GM18909 (cell line): Measurements from ENCODE around the gene SRD5A2.

Experiments
- ATAC-seq: cut with Tn5 transposase; IDR thresholded peaks from one replicate; pipeline ENCODE4 v1.9.1; 2021; ENCODE audit warnings: mild to moderate bottlenecking; ENCODE audit not compliant: unreplicated experiment, poor library complexity

The SRD5A2 gene

GRCh38 chr2:31580321-31581117 lies at the start of gene SRD5A2:
SRD5A2 (minus strand) TSS chr2:31580938; CDS start chr2:31580900, 38 bp downstream.
- no peak for ATAC-seq

- ATAC-seq: no peak
These were observed 25.8 kb upstream of the SRD5A2 start for GRCh38 chr2:31606509-31606908.

- no peak for ATAC-seq
These were observed 18.0 kb upstream of the SRD5A2 start for GRCh38 chr2:31598694-31599093.

DNA sequence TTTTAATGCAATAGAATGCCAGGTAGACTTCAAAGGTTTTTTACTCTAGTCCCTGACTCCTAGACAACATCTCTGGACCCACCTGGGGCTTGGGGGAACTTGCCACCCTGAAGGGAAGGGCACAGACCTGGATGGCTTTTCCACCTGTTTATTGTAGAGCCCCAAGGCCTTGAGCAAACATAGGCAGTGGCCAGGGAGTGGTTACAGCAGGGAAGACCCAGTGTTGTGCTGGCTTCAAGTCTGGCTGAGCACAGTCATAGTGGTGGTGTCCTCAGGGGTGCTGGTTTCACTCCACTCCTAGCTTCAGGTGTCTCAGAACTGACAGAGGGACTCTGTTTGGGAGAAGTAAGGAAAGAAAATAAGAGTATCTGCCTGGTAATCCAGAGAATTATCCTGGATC lies 5.5 kb upstream of the SRD5A2 start:
- no peak for ATAC-seq

- ATAC-seq: no peak
These were observed 522 bp upstream of the SRD5A2 start for GRCh38 chr2:31581124-31581795.

DNA sequence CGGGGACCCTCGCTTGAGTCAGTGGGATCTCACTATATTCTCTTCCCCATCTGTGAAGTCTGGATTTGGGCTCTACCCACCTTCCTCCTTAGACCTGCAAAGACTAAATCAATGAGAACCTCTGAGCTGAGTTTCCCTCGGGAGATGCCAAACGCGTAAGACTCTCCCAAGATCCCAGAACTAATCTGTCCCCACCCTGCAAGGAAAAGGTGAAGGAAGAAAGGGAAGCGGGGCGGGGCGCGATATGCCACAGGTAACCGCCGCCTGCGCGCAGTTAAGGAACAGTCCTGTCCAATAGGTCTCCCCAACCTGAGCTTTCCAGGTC lies 780 bp downstream of the SRD5A2 start:
- ATAC-seq: no peak

GRCh38 chr2:31578316-31578715 lies 2.4 kb downstream of the SRD5A2 start:
- ATAC-seq: no peak

DNA sequence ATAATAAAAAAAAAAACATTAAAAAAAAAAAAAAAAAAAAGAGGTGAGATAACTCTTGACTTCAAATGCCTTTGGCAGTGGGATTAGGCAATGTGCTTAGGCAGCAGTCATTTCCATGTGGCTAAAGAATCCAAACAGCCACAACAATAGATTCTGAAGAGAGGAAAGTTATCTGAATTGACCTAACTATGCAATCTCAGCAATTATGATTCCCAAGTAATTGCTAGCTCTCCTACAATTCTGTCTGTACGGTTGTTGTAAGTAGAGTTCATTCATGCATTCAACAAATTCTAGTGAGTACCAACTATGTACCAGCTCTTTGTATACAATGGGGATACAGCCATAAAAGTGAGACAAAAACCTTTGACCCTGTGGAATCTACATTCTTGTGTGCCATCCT lies 3.6 kb downstream of the SRD5A2 start:
- ATAC-seq: no peak

GRCh38 chr2:31568585-31569201 lies 12.0 kb downstream of the SRD5A2 start:
- no peak for ATAC-seq

DNA sequence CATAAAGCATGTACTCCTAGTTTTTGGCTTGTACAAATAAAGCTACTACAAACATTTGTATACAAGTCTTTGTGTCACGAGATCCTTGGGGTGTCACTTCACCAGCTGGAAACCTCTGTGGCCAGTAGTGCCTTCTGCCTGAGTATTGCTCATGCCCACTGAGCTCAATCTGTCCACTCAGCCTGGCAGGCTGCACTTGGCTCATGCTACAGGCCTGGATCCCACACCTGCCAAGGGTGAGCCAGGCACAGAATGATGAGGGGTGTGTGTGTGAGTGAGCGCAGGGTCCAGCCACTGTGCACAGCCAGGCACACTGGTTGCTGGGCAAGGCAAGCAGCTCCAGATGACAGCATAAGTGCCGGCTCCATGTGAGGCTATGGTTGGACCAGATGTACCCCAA lies 13.1 kb downstream of the SRD5A2 start:
- no peak for ATAC-seq

- no peak for ATAC-seq
These were observed 17.4 kb downstream of the SRD5A2 start for GRCh38 chr2:31563273-31563839.

DNA sequence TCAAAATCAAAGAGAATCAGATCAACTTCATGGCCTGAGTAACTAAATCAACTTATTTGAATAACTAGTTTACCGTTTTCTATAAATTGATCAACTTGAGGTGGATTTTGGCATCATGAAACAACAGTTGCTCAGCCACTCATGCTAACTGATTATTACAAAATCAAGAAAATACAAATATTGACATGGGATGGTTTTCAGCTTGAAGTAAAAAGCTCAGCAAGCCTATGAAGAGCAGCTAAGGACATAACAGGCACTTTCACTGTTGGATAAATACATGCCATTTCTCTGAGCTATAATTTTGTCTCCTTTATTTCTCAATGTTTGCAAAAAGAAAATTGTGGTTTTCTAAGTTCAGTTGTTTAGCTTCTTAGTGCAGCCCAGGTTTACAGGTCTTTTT lies 18.9 kb downstream of the SRD5A2 start:
- ATAC-seq: no peak

- no peak for ATAC-seq
These were observed 22.1 kb downstream of the SRD5A2 start for GRCh38 chr2:31558401-31559295.

GRCh38 chr2:31556940-31557339 lies 23.8 kb downstream of the SRD5A2 start:
- ATAC-seq: no peak

DNA sequence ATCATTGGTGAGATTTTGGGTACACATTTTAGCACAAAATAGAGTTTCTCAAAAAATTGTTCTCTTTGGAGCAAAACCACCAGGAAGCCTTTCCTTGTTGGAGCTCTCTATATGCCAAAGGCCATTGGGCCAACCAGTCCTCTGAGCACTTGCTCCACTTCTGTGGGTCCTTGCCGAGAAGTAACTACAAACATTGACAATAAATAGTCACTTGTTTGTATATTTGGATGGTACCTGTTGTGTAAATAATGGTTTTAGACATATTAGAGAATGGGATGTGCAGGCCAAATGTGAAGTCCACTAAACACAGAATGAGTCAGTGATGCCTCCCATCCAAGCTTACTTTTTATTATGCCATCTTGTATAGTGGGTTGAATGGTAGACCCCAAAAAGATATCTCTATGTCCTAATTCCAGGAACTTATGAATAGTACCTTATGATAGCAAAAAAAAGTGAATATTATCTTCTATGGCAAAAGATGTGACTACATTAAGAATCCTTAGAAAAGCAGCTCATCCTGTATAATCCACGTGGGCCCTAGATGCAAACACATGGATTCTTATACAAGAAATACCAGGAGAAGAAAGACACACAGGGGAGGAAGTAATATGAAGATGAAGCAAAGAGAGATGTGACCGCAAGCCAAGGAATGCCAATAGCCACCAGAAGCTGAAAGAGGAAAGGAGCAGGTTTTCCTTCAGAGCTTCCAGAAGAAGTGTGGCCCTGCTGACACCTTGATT lies 24.6 kb downstream of the SRD5A2 start:
- ATAC-seq: no peak

DNA sequence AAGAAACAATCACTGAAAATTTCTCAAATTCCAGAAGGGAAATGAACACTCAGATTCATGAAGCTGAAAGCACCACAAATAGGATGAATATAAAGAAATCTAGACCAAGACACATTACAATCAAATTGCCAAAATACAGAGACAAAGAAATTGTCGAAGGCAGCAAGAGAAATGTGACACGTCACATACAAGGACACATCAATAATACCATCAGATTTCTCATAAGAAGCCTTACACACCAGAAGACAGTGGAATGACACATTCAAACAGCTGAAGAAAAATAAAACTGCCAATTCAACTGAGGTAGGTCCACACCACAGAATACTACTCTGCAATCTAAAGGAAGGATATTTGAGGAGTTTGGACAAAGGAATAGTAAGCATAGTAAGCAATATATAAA lies 27.4 kb downstream of the SRD5A2 start:
- no peak for ATAC-seq

DNA sequence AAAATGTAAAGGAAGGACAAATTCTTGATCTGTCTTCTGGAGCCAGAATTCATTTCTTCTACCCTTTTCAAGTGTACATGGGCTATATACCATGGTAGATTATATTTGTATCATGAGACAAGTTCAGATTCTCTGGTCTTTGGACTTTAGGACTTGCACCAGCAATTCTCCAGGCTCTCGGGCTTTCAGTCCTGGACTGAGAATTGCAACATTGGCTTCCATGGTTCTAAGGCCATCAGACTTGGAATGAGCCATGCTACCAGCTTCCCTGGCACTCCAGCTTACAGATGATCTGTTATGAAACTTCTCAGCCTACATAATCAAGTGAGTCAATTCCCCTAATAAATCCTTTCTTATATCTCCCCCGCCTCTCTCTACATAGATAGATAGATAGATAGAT lies 33.3 kb downstream of the SRD5A2 start:
- no peak for ATAC-seq

DNA sequence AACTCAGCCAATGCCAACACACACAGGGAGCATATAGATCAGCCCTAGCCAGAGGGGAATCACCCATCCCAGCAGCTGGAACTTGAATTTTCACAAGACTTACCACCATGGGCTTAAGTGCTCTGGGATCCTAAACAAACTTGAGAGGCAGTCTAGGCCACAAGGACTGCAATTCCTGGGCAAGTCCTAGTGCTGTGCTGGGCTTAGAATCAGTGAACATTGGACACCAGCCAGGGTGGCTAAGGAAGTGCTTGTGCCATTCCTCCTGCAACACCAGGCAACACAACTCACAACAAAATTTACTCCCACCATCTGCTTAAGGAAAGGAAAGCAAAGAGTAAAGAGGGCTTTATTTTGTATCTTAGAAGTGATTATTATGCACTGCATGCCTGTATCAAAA lies 38.9 kb downstream of the SRD5A2 start:
- no peak for ATAC-seq

GRCh38 chr2:31539505-31539904 lies 41.2 kb downstream of the SRD5A2 start:
- no peak for ATAC-seq

- no peak for ATAC-seq
These were observed 45.0 kb downstream of the SRD5A2 start for GRCh38 chr2:31535768-31536167.
